Measurements from ENCODE around the gene PSMC3IP.

DNA sequence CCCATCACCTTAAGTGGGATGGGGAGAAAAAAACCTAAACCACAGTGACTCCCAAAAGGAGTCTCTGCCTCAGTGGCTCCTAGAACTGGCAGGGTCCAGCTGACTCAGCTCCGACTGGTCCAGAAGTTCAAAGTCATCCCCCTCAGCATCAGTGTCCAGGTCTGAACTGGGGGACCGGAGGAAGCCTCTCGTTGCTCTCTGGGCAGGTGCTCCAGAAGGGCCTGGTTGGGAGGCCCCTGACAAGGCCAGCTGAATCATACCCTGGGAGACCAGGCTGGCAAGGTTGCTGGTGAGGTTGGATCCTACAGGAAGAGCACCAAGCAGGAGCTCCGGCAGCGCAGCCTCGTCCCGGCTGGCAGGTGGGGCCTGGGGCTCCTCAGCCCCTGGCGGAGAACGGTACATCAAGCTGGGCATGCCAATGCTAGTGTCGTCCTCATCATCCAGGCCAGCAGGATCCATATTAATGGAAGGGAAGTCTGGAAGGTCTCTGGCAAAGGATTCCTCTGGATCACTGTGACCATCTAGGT, 4.3 kb upstream of the PSMC3IP start:
- TF ChIP-seq POLR2A (IDR thresholded peaks at IDR 0.05; ENCODE audit: low read length) (no peak), GATA1 (IDR thresholded peaks at IDR 0.05; ENCODE audit: low read depth, low read length) (no peak)

Measured in erythroblast (primary cell).